Measurements from ENCODE around the gene WDR4.
"Not testable (repeated sequence)": the region's sequence is repeated elsewhere in the genome, so short reads cannot be mapped to it uniquely, and the experiment has no call there.

The WDR4 gene

DNA sequence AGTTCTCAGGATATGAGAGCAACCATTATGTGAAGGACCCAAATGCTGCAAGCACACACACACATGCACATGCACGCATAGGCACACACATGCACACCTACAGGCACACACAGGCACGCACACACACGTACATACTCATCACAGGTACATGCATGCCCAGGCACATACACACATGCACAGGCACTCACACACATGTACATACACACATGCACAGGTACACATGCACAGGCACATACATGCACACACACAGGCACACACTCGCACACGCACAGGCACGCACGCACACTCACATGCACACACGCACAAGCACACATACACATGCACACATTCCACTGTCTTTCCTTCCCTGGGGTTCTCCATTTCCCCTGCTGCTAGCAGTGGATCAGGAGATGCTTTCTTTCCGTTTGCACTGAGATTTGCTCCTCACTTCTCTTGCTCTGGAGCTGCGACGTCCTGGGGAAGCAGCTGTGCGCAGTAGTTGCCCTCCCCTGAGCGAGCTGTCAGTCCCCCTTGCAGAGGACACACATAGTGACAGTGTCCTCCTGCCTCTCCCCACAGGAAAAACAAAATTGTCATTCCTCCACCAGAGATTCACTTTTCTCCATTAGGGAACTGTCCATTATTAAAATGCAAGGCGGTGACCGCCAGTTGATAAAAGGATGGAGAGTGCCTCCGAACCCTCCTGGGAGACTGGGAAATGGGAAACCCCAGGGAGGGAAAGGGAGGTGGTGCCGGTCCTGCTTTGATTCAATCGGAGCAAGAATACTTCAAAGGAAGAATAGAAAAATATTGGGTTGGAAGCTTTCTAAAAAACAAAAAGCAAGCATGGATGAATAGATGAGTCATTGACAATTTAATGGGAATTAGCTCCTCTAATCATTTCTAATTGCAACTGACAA, 69.5 kb downstream of the WDR4 start:
- no peak for DNase-seq

DNA sequence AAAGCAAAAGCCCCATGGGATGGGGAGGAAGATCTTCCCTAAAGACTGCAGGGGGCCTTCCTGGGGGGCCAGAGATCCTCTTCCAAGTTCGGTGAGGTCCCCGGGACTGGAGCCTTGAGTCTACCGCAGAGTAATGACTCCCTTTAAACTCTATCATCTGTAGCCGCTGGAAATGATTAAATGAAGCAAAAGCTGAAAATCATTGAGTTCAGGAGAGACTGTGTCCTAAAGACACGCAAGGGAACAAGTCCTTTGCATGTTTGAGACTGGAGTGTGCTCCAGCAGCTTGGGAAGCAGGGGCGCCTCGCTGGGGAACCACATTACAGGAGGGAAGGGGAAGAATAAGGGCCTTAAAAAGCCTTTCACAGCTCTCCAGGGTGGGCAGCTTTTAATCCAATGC, 70.2 kb downstream of the WDR4 start:
- no peak for DNase-seq

DNA sequence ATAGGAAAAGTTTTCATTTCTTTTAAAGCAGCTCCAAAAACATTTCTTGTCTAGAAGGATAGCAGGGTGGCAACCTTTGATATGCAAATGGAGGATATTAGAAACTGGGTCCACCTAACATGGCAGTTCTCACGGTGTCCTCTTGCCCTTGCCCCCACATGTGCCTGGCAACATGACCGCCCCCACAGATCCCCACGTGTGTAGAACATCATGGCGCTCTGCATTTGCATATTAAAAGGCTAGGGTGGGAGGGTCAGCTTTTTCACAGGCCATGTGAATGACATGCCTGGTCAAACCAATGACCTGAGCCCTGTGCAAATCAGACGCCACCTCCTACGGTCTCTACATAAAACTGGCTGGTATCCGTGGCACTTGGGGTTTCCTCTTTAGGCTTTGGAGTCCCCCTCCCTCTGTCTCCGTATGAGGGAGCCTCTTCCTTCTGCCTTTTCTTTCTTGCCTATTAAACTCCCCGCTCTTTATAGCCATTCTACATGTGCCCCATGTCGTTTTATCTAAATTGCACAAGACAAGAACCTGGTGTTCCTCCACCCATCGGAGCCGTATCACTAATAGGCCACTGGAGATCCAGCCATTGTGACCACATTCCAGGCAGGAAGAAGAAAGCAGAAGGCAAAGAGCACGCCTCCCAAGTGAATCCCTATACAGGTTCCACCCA, 71.3 kb downstream of the WDR4 start:
- no peak for DNase-seq

DNA sequence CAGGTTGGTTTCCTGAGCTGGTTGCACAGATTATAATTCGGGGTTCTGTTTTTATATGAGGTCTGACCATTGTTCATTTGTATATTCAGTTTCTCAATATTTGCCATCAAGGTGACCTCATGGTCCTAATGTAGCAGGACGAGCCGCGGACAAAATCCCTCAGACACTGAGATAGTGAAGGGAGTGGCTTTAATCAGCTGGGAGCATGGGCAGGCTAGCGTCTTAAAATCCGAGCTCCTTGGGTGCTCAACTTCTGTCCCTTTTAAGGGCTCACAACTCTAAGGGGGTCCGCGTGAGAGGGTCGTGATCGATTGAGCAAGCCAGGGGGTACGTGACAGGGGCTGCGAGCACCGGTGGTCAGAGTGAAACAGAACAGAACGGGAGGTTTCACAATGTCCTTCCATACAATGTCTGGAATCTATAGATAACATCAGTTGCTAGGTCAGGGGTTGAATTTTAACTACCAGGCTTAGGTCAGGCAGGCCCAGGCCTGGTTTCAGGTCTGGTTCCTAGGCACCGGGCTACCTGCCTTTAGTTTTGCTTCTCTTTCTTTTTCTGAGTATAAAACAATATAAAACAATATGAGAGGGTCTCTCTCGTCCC, 71.9 kb downstream of the WDR4 start:
- DNase-seq: not testable (repeated sequence)

DNA sequence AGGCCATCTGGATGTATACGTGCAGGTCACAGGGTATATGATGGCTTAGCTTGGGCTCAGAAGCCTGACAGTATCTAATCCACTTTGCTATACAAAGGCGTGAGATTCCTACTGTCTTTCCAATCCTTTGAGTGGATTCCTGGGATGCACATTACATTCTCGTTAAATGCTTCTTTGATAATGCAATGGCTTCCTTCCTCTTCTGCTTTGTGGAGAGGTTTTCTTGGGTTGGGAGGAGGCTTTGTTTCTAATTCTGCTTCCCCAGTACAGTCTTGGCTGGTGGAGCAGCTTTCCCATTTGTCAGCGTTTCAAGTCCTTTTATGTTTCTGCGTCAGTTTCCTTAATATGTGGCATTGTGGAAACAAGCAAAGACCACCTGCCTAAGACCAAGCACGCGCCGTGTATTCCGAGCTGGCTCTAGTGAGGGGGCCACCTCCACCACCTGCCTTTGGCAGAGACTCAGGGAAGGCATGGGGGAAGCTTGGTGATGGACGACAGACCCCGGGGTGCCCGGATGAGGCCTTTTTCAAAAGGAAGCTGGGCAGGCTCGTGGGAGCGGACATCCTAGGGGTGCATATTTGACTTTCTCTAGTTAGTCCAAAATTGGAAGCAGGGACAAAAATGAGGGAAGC, 72.7 kb downstream of the WDR4 start:
- DNase-seq: no peak

DNA sequence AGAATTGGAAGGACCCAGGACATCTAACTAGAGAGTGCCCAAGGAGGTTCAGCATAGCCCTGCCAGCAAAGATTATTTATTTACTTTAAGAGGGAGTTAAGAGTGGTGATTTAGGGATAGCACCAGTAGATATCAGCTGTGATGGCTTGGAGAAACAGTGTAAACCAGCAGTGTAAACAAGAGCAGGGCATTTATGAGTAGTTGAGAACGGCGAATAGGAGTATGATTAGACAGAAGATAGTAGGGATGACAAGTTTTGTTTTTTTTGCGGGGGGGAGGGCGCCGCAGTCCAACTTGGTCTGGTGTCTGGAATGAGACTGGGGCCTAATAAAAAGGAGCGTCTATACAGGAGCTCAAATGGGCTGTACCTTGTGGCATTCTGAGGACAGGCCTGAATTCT, 77.7 kb downstream of the WDR4 start:
- DNase-seq: not testable (repeated sequence)

DNA sequence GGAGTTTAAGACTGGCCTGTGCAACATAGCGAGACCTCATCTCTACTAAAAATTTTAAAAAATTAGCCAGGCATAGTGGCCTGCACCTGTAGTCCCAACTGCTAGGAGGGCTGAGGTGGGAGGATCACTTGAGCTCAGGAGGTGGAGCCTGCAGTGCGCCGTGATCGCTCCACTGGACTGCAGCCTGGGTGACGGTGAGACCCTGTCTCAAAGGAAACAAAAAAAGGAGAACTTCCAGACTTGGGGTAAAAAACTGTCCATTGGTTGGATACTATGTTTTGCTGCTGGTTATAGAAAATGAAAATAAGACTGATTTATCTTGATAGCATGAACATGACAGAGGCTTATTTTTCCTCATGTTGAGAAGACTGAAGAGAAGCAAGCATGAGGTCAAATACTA, 79.4 kb downstream of the WDR4 start:
- peak in 1 of 2 donors; percentile 45 for DNase-seq

DNA sequence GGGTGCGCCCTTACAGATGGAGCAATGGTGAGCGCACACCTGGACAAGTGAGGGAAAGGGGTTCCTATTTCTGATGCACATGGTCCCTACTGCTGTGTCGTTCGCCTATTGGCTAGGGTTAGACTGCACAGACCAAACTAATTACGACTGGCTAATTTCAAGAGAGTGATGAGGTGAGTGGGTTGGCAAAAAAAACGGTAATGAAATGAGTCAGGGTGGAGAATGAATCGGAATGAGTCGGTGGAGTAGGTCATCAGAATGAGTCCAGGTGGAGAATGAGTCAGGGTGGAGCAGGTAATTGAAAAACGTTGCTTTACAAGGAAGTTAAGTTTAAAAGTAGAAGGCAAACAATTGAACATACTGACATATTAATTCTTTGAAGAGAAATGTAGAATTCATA, 79.8 kb downstream of the WDR4 start:
- DNase-seq: no peak
